ENCODE data around the gene PSMD6. TPM values are rescaled to one million over a fixed set of nuclear protein-coding genes. Genes with fewer than 3 reads are reported as not detected.

The PSMD6 gene
- total RNA-seq, 1 donor from 2014 or later = 85.7 TPM

DNA sequence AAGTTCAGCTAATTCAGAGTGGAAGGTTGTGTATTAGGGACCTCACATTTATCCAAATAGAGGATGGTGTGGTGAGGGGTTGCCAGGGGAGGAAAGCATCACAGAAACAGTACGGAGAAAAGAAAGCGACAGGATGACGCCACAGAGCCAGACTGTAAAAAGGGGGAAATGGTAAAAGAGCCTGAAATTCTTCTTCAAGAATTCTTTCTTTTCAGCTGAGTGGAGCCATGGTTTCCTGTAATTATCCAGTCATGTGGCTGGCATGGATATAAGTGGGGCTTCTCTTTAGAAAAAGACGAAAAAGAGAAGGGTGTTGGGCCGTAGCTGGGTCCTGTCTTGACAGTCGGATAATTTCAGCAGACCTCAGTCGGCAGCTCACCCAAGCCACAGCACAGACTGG, 24.5 kb upstream of the PSMD6 start:
- intact Hi-C loops (cut with DNase I) = no loop called here
- DNase-seq (ENCODE audit: low spot score) = no peak

DNA sequence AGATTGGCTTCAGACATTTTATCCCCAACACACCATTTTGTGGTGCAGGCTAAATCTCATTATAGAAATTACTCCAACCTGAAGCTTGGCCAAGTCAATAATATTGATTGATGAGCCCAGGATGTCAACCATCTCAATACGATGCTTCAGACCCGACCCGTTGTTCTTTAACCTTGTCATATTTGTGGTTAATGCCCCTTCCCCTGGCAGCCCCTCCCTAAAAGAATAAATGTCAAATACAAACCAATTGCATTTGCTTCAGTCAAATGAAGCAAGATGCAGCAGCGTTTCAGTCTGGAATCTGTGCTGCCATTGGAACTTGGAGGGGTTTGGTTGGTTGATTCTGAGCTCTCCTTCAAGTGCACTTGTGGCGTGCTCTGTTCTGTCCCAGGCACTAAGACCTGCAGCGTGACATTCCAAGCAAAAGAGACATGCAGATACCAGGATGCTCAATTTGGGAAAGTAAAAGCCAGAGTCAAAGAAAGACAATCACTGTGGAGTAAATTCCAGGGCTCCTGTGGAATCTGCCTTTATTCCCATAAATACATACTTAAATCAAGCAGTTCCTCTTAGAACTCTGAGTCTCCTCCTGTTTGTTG, 23.8 kb upstream of the PSMD6 start:
- intact Hi-C loops (cut with DNase I) = no loop called here
- no peak for DNase-seq (ENCODE audit: low spot score)

DNA sequence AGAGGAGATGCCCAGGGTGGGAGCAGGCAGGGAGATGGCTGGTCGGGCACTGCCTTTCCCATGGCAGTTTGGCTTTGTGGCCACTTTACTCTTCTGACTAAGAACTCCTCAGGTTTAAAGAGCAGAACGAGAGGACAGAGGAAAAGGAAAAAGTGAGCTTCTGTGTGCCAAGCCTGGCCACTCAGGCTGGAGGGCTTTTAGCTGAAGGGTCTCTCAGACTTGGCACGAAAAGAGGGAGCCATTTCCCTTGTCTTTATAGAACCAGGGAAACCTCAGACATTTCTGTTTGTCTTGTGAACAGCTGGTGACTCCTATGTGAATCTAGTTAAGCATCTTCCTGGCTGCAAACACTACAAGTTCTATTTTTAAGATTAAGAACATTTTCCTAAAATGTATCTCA, 23.3 kb upstream of the PSMD6 start:
- no peak for DNase-seq (ENCODE audit: low spot score)
- intact Hi-C loops (cut with DNase I) = no loop called here

DNA sequence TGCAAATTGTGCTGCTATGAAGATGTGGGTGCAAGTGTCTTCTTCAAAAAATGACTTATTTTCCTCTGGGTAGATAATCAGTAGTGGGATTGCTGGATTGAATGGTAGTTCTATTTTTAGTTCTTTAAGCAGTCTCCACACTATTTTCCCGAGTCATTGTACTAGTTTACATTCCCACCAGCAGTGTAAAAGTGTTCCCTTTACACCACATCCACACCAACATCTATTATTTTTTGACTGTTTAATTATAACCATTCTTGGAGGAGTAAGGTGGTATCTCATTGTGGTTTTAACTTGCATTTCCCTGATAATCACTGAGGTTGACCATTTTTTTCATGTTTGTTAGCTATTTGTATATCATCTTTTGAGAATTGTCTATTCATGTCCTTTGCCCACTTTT, 19.7 kb upstream of the PSMD6 start:
- DNase-seq (ENCODE audit: low spot score) = no peak
- intact Hi-C loops (cut with DNase I) = no loop called here

DNA sequence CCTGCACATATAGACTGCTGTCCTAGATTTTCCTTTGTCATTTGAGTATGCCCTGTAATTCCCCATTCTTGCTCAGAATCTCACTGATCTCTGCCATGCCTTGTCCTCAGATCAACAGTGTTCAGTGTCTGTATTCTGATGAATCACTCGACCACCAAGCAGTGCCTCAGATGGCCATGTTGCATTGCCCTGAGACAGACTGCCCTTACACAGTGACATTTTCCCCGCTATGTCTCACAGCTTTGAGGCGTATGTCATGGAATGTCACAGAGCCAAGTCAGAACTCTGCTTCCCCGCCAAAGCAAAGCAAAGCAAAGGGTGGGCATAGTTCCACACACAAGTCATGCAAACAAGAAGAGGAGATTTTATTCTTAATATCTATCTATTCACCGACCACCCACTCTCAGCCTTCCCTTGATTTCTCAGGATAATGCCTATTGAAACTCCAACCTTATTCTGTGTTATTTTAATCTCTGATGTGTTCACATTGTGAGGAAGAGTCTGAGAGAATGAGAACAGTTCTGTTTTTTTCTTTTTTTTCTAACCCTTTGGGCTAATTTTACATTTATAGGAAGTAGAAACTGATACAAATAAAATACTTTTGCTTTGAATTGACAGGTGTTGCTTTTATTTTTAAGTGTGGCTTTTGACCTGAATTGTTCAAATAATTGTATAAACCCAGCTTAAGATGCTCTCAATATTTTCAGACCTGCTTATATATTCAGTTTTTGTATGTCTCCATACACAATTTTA, 16.9 kb upstream of the PSMD6 start:
- intact Hi-C loops (cut with DNase I) = no loop called here
- no peak for DNase-seq (ENCODE audit: low spot score)

DNA sequence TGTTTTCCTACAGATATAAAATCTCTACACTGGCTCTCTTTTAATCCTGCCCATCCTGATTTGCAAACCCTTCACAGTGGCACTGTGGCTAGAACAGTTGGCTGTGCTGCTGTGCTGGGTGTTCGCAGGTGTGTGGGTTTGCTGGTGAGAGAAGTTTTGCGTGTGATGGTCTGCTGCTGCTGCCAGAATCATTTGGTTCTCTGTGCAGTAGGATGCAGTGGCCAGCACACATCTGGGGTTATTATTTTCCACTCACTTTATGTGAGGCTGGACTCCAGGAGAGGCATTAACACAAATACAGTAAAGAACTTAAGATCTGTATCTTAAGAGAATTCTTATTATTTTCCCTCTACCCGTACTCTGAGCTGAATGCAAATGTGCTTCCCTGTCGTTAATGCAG, 16.0 kb upstream of the PSMD6 start:
- no peak for DNase-seq (ENCODE audit: low spot score)
- intact Hi-C loops (cut with DNase I) = no loop called here

DNA sequence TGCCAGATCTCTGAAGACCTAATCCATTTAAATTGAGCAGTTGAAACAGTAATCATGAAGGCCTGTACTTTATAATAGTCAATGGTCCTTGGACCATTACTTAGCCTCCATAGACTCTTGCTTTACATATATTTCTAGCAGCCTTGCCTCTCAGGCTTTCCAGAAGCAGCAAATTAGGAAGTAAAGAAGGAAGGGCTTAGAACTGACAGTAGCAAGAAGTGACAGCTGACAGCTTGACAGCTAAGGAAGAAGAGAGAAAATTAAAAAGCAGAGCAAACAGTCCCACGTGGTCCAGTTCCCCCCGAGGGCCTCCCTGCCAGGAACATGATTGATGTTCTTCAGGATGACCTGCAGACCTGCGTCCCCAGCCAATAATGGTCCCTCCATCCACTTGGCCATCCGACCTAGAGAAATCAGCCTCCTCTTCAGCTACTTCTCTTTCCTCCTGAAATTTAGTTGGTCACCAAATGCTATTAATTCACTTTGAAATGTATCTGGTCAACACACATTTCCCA, 15.0 kb upstream of the PSMD6 start:
- DNase-seq (ENCODE audit: low spot score) = no peak
- intact Hi-C loops (cut with DNase I) = no loop called here

DNA sequence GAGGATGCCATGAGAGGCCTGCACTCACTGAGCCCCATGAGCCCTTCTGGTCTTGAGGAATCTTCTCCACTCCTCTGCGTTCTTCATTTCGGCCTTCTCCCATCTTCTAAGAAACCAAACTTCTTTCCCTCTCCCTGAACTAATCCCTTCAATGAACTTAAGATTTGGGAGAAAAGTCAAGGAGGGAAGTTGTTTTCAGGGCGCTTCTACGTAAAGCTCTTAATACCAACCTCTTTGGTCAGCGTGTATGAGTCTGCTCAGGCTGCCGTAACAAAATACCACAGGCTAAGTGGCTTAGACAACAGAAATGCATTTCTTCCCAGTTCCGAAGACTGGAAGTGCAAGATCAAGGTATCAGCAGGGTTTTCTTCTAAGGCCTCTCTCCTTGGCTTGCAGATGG, 13.8 kb upstream of the PSMD6 start:
- no peak for DNase-seq (ENCODE audit: low spot score)
- intact Hi-C loops (cut with DNase I) = no loop called here

DNA sequence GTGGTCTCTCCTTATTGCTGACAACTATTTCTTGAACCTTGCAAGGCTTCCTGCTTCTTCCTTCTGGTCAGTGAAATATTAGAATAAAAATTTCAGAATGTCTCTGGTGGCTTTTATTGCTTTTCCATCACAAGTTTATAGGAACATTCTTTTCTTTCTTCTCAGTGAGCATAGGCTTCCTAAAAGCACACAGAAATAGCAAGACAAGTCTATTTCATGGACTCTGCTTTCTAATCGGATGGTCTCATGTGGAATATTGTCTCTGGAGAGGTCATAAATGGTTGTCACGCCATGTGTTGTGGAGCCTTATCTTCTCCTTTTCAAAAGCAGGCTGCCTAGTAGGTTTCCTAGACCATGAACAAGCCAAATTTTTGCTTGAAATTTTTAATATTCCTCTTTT, 9.8 kb upstream of the PSMD6 start:
- DNase-seq (ENCODE audit: low spot score) = no peak
- intact Hi-C loops (cut with DNase I) = no loop called here

DNA sequence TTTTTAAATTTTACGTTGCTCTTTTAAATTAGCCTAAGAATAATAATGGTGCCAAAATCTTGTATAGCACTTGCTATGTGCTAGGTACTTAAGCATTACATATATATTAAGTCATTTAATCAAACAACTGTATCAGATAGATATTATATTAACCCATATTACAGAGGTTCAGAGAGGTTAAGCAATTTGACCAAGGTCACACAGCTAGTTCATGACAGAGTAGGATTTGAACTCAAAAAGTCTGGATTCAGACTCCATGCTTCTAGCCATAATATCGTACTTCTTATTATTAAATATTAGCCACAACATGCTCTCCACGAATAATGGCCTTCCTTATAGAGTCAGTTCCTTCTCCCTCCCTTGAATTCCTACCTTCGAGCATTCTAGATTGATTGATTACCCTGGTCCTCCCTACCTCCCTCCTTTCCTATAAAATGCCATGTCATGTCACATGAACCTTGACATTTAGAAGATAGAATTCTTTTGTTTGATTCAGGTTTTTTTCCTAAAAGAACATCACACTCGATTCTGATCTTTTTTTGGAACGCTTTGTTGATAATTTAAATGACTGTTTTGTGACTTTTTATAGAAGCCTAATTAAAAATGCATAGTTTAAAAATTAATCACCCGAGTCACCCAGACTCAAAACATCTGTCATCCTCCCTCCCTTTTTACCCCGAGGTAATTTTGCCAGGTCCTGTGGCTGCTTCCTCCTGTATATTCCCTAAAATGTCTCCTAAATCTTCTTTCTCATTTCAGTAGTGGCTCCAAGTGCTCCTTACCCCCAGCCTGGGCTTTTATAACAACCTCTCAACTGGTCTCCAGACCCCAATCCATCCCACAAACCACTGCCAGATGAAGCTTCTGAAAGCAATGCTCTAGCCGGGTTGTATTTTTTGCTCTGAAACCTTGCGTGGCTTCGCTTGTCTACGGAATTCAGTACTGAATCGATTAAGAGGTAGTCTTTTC, 8.5 kb upstream of the PSMD6 start:
- no peak for DNase-seq (ENCODE audit: low spot score)
- intact Hi-C loops (cut with DNase I) = no loop called here

DNA sequence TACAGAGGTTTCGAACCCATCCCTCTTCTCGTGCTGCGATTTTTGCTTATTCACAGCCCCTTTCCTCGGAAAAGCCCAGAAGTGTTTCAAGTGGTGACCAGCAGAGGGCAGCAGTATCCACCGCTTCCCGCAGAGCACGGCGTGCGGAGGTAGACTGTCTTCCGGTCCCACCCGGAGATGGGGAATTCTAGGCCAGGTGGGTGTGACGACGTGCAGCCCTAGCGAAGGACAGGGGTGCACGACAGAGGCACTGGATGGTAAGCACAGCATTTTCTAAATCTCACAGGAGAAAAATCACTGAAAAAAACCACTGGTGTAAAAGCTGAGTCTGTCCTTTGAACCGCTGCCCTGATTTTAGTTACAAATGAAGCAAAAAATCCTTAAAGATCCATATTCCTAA, 7.4 kb upstream of the PSMD6 start:
- intact Hi-C loops (cut with DNase I) = loop anchor here (1.0 kb wide), 2 partner anchors 369 to 454 kb away; no protein-coding TSS in a partner anchor
- peak; percentile 90 for DNase-seq (ENCODE audit: low spot score)

DNA sequence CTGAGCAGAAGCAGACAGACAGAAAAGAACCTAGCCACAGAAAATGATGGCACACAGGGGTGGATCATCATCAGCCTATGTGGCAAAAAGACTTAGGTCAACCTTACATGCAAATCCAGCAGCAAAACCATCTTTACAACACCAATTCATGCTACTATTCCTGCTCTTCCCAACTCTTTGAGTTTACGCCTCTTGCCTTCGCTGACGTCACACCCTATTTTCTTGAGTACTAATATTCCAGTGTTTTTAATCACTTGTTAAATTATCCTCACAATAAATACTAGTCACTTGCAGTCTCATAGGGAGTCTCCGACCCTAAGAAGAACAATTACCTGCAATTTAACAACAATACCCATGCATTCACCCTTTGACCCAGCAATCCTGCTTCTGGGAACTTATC, 6.0 kb upstream of the PSMD6 start:
- intact Hi-C loops (cut with DNase I) = loop anchor here (5.0 kb wide), 2 partner anchors 238 to 318 kb away; no protein-coding TSS in a partner anchor
- no peak for DNase-seq (ENCODE audit: low spot score)

DNA sequence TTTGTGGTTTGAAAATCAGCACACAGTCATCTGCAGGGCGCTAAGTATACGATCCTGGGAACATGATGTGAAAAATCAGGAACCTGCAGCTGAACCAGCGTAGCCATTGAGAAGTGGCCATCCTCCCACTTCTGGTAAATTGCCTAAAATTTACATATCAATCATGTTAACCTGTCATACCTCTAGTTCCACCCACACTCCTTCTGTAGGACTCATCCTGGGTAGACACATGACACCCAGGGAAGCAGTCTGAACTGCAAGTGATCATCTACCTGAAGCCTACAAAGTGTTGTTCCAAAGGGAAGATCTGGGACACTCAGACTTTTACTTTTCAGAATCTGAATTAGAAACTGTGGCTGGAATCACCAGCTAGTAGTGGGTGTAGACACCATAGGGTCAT, 5.5 kb upstream of the PSMD6 start:
- DNase-seq (ENCODE audit: low spot score) = no peak
- intact Hi-C loops (cut with DNase I) = loop anchor here (5.0 kb wide), 2 partner anchors 239 to 319 kb away; no protein-coding TSS in a partner anchor

DNA sequence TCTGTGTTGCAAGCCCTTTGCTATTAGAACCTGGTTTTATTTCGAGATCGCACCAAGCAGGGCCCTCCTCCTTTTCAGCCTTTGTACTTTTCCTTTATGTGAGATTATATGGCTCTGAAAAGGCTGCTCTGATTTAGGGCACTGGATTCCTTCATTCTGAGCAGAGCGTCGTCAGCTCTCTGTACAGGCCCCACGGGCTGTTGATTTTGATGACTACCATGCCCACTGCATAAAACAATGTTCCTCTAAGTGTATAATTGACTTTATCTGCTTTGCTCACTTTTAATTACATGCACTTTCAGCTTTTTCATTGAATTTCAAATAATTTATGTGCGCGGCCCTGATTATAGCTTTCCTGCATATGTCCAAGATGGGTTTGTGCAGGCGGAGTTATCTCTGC, 4.4 kb upstream of the PSMD6 start:
- intact Hi-C loops (cut with DNase I) = loop anchor here (5.0 kb wide), 2 partner anchors 240 to 320 kb away; no protein-coding TSS in a partner anchor
- DNase-seq (ENCODE audit: low spot score) = no peak

DNA sequence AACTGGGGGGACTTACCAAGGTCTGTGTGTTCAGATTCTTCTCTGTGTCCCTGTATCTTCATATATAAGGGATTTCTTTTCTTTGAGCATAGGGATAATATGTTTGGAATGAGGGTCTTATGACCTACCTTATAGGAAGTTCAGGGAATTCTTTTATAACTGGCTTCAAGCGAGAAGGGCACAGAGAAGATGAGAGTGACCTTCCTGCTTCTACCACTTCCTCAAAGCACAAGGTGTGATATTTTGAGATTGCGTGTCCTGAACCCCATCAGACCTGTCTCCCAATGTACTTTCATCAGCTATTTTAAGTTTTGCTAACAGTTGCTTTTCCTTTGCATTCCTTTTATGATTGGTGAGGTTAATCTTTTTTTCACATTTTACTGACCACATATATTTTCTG, 3.1 kb upstream of the PSMD6 start:
- no peak for DNase-seq (ENCODE audit: low spot score)
- intact Hi-C loops (cut with DNase I) = loop anchor here (5.0 kb wide), 2 partner anchors 241 to 321 kb away; no protein-coding TSS in a partner anchor

DNA sequence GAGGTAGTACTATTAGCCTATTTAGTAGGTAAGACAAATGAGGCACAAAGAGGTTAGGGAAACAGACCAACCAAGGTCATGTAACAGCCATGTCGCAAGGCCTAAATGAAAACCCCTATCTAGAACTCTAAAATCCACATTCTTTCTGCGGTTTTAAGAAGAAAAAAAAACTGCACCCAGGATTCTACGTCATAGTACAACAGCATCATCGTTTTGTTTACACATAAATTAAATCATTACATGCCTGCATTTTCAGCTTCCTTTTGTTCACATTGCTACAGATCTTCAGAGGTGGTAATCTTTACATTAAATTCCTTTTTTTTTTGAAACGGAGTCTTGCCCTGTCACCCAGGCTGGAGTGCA, 548 bp upstream of the PSMD6 start:
- intact Hi-C loops (cut with DNase I) = no loop called here

DNA sequence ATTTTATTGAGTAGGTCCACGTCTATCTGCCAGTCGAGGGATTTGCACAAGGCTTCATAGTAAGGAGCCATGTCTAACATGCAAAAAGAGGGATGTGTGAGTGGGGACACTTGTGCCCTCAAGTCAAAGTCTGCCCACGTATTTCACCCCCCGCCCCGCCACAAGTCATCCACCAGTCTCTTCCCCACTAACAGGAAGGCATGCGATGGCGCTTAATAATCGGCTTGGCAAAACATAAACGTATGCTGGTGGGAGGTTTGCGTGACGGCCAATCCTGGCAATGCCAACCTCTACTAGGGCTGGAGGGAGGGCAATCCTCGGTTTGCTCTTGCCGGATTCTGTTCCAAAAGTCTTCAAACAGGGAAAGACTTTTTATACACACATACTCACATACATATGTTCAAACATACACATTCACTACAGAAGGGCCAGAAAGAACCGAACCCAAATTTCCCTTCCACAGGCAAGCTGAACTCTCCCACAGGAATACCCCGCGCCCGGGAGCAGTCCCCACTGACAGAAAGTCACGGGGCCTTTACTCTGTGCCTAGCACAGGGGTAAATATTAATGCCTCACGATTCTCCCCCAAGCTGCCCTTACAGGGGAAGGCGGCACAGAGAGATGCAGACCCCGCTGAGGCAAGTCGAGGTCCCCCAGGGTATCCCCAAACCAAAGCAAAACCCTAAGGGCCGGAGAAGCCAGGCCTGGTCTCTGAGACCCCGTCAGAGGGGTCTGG, 675 bp downstream of the PSMD6 start:
- no peak for DNase-seq (ENCODE audit: low spot score)
- intact Hi-C loops (cut with DNase I) = no loop called here

More for the DNA sequence above, 548 bp upstream of the PSMD6 start:
- DNase-seq (ENCODE audit: low spot score) = no peak

DNA sequence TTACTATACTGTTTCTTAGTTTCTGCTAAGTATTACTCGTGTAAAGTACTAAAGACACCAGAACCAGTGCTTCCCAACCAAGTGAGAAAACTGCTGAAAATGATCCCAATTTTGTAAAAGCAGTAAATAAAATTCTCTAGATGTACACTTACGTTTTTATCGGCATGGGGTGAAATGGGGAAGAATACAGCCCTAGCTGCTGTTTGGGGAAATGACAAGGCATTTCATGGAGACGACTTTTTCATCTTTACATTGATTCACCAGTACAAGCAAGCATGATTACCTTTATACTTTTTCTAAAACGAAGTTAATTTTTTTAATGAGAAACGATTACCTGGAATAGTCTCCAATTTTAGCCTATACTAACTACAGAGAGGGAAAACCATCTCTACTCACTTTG, 1.4 kb downstream of the PSMD6 start:
- intact Hi-C loops (cut with DNase I) = no loop called here
- no peak for DNase-seq (ENCODE audit: low spot score)

DNA sequence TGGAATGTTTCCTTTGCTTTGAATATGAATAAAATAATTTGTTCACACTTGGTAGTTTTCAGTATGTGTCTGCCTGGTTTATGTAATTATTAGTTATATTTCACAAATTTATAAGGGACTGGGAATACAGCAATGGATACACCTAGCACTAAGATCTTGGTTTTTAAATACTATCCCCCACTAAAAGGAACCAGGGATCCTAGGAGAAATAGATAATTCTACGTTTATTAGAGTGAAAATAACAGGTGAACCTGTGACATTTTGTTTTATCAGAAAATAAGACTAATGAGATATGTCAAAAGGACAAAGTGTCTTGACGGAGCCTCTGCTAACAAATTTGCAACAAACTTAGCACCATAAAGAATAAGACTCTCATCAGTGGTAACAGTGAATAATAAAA, 3.4 kb downstream of the PSMD6 start:
- intact Hi-C loops (cut with DNase I) = no loop called here
- DNase-seq (ENCODE audit: low spot score) = no peak

Measured in cardiac septum (tissue), 1 donor.